DMS114 treated with DMSO at 0.1 percent for 48 hours (cell line): ENCODE measurements around the gene TTC39C.

Experiments
- DNase-seq: peaks from one replicate; lab custom pipeline; 2025; ENCODE audit not compliant: unreplicated experiment; lab: John Stamatoyannopoulos, UW

TTC39C gene

DNA sequence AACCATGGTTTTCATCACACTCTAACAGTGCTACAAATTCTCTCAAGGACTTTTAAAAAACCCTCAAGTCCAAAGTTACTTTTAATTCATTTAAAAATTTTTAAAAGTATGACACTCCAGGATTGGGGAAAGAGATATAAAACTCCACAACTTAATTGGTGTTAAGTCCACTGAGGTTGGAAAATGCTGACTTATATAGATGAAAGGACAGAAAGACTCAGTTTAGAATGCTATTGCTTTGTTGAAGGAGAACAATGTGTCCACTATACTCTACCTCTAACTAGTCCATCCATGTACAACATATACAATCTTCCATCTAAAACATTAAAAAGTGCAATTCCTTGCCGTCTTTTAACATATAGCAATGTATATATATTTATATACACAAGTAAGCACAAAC is 165.5 kb downstream of the TTC39C start:
- no peak for DNase-seq

DNA sequence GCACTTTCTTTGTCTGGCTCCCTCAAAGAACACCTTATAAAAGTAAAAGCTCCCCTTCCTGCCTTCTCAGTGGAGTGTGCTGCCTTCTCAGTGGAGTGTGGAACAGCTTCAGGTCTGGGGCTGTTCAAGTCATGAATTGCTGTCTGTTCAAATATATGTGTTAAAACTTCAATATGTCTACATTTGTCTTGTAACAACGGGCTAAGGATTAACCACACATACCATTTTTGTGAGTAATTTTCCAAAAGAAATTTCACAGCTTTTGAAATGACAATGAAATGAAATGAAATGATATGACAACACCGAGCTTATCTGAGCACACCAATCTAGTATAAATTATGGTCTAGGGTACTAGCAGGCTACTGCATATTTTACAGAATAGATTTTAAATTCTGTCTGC is 167.3 kb downstream of the TTC39C start:
- no peak for DNase-seq
